ENCODE data around the gene ZNF324B. TPM values are rescaled to one million over a fixed set of nuclear protein-coding genes. Genes with fewer than 3 reads are reported as not detected.

Gene ZNF324B
- total and polyA plus RNA-seq, 2 of the 8 experiments (the other 6 are each of a cell fraction or from before 2014, with no cell fraction given) = 2.9 to 6.0 TPM

DNA sequence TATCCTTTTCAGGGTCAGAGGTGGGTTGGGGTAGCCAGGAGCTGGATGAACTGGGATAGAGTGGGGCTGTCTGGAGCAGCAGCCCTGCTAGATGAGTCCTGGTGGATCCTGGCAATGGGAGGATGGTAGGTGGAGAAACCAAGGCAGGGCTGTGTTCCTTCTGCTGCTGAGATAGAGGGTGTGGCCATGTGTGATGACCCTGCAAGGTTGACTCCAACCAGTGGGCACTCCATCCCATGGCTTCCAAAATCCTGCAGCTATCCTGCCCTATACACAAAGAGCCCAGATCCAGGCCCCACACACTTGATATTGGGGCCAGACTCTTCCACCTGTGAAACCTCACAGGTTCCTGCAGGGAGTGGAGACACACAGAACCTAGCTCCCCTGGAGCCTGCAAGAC is 22.4 kb downstream of the ZNF324B start:
- H4K5ac ChIP-seq (ENCODE audit: insufficient read length, low read depth, low read length) = no peak overlapping the region
- no peaks in the 10 kb centered on the region for H3K79me1 ChIP-seq (ENCODE audit: low read depth, low read length)
- no peak overlapping the region; the same call in 1 of the 2 replicates for H2BK12ac ChIP-seq (ENCODE audit: low read depth, low read length)
- no peak for DNase-seq (ENCODE audit: low read depth in 1 of 2, low spot score in 2 of 2)
- no peak overlapping the region for H3K56ac ChIP-seq (replicated peaks; ENCODE audit: insufficient read length, low read depth, low read length)
- no peak for FAIRE-seq
- H3K4me3 ChIP-seq (ENCODE audit: extremely low read depth in 1 of 4, insufficient read depth in 2 of 4, low read depth in 3 of 4, low read length in 4 of 4) = no peak overlapping the region
- no peak overlapping the region for H3K23ac ChIP-seq (ENCODE audit: insufficient read length)
- no peak overlapping the region for H2BK20ac ChIP-seq (ENCODE audit: low read length)
- ChIA-PET POLR2A (ENCODE audit: partially characterized antibody) (interaction anchor here (0.9 to 1.1 kb wide), 3 partner anchors 16 to 70 kb away, joined by 3 to 4 read pairs (median 4); partner anchors contain the start of gene TRIM28), CTCF (ENCODE audit: partially characterized antibody) (interaction anchor here (1.6 kb wide), 1 partner anchor 107 kb away, joined by 4 read pairs; no protein-coding TSS in a partner anchor)
- no peaks in the 10 kb centered on the region for H3K9me3 ChIP-seq (ENCODE audit: insufficient read depth in 2 of 2, low read depth in 1 of 2, low read length in 1 of 2)
- no peak overlapping the region for H2AK5ac ChIP-seq (ENCODE audit: low read depth, low read length)
- no peak overlapping the region for H3K14ac ChIP-seq (ENCODE audit: insufficient read length)
- H3K79me2 ChIP-seq (ENCODE audit: control insufficient read depth in 1 of 2, insufficient read depth in 2 of 2, low read length in 2 of 2) = no peaks in the 10 kb centered on the region
- no peak overlapping the region for H2BK15ac ChIP-seq (ENCODE audit: low read length)
- no peak overlapping the region for H3K4ac ChIP-seq (replicated peaks; ENCODE audit: insufficient read length, low read depth, low read length)
- peaks cover 0 to 3% (median 0%) of the 10 kb centered on the region in 4 experiments; a peak in 3 of 7 replicates for H3K27me3 ChIP-seq (replicated peaks in 1 of 4; ENCODE audit: control insufficient read depth in 3 of 4, extremely low read depth in 1 of 4, insufficient read depth in 3 of 4, low read length in 3 of 4)
- H2BK120ac ChIP-seq (replicated peaks; ENCODE audit: low read depth, low read length) = no peak overlapping the region
- H3K23me2 ChIP-seq (ENCODE audit: low read depth, low read length) = peaks cover 14% of the 10 kb centered on the region
- no peak overlapping the region for H2BK5ac ChIP-seq (ENCODE audit: low read depth, low read length)
- no peak overlapping the region for H3K9ac ChIP-seq (replicated peaks in 1 of 4; ENCODE audit: extremely low read depth in 1 of 4, low read depth in 3 of 4, low read length in 3 of 4)
- no peak overlapping the region for H3K27ac ChIP-seq (ENCODE audit: low read depth, low read length)
- H3K4me2 ChIP-seq (ENCODE audit: insufficient read depth in 1 of 2, low read depth in 2 of 2, low read length in 2 of 2) = no peak overlapping the region
- no peak overlapping the region; the same call in 1 of the 2 replicates for H4K8ac ChIP-seq (ENCODE audit: extremely low read depth, insufficient read depth, low read length)
- H2AFZ ChIP-seq (ENCODE audit: low read length) = no peak overlapping the region
- peaks cover 2 to 7% (median 4%) of the 10 kb centered on the region in 4 experiments; a peak in 5 of 8 replicates for H3K36me3 ChIP-seq (ENCODE audit: control insufficient read depth in 2 of 4, insufficient read depth in 4 of 4, low read length in 3 of 4)
- H4K91ac ChIP-seq (replicated peaks; ENCODE audit: insufficient read length, low read length) = no peak overlapping the region
- H3K4me1 ChIP-seq (replicated peaks in 1 of 4; ENCODE audit: control insufficient read depth in 3 of 4, insufficient read depth in 4 of 4, low read length in 3 of 4) = peaks cover 0 to 6% (median 5%) of the 10 kb centered on the region in 4 experiments; a peak in 6 of 7 replicates
- H4K20me1 ChIP-seq (replicated peaks in 1 of 2; ENCODE audit: control insufficient read depth in 1 of 2, insufficient read depth in 2 of 2, low read length in 2 of 2) = peaks cover 6 to 7% of the 10 kb centered on the region in 2 experiments
- no peak overlapping the region for H3K18ac ChIP-seq (ENCODE audit: extremely low read depth, low read length)

Measured in H1 (cell line).